Mammary epithelial cell (primary cell): ENCODE measurements around the gene GLIPR1L2.

ENCODE experiments used
- CTCF ChIP-seq, 2 donors: IDR thresholded peaks in 1 of 2; conservative IDR thresholded peaks in 1 of 2; 2 replicates each; pipeline ENCODE4 v1.5.1; 2011 to 2012; ENCODE audit warnings: inconsistent platforms in 2 of 2, low read length in 2 of 2, mild to moderate bottlenecking in 2 of 2, control low read depth in 1 of 2, low read depth in 1 of 2; ENCODE audit not compliant: insufficient read depth in 1 of 2; ENCODE audit errors: extremely low read depth in 1 of 2
- EZH2 ChIP-seq: IDR thresholded peaks from 2 replicates; pipeline ENCODE4 v1.6.1; 2012; ENCODE audit warnings: low read length, inconsistent platforms, borderline replicate concordance

DNA sequence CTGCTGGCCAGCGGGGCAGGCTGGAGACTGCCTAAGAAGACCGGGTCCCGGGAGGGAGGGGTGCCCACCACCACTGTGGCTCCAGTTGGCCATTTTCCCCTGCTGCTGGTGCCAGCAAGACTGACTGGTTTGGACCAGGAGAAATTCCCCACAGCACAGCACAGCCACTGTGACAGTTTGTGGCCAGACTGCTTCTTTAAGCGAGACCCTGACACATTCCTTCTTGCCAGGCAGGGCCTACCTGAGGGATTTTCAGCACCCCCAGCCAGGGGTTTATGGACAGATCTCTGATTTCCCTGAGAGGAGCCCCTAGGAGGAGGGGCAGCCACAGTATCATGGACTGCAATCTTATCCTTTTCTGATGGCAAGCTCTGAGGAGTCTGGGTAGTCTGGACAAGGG lies 40.9 kb upstream of the GLIPR1L2 start:
- TF ChIP-seq CTCF (conservative IDR thresholded peaks at IDR 0.05 in 1 of 2, IDR thresholded peaks at IDR 0.05 in 1 of 2; ENCODE audit: extremely low read depth in 1 of 2, insufficient read depth in 1 of 2, low read depth in 1 of 2, low read length in 2 of 2) (no peak), EZH2 (no peak)
